Heart left ventricle (tissue), 13 donors: ENCODE data around the gene MRPL22.

ENCODE experiments used
- CTCF ChIP-seq, 12 donors: fragments of 200-600 bp; sonication (generic) in 4 of 12; IDR thresholded peaks; one replicate each; pipeline versions ENCODE4 v1.5.0 to v1.8.0; 2018 to 2022; ENCODE audit warnings: antibody characterized with exemption in 12 of 12, mild to moderate bottlenecking in 5 of 12
- POLR2A ChIP-seq, 2 donors: fragments of 450-650 bp; IDR thresholded peaks; one replicate each; pipeline ENCODE4 v1.6.1; 2017; ENCODE audit warnings: antibody characterized with exemption in 2 of 2, mild to moderate bottlenecking in 2 of 2, moderate library complexity in 2 of 2
- donor health status: ischemic (EF 13 %, LVEDD 7.1; RV severe dilation, severe dysfunction).
- donor health status: DM: no; HTN: yes; CAD: no.
- donor health status: DM: no; HTN: no; CAD: no.
- donor health status: ischemic (EF 25% LVEDD 6.9; RV normal size, moderate dysfunction).
- donor health status: ischemic (EF 25% LVEDD 5.7; RV mildly dilated, moderate dysfunction).
- donor health status: ischemic (EF 35%, LVEDD 5.7; RV mildly dilated, moderate dysfunction).
- donor health status: nonischemic (EF 11% LVEDD 7.7; RV severe dilation, severe dysfunction).
- donor health status: DM: yes; HTN: yes; CAD: no.
- donor health status: PGD.
- donor health status: ischemic (EF 29% LVEDD 5.4; RV normal size, mild dysfunction).
- donor health status: nonischemic (EF 23%, LVEDD 6.1; RV moderate dilation, normal function).

- TF ChIP-seq CTCF (IDR thresholded peaks at IDR 0.05), result no peak
- no peak for TF ChIP-seq POLR2A (IDR thresholded peaks at IDR 0.05)
Observed at GRCh38 chr5:154968953-154969352, 28.1 kb downstream of the MRPL22 start.
